ENCODE measurements around the gene SMIM7. TPM values are rescaled to one million over a fixed set of nuclear protein-coding genes. Genes with fewer than 3 reads are reported as not detected.
"Not testable (repeated sequence)": the region's sequence is repeated elsewhere in the genome, so short reads cannot be mapped to it uniquely, and the experiment has no call there.

Gene SMIM7
- total RNA-seq, 1 donor from 2014 or later: 30.8 TPM

- Histone ChIP-seq H3K27me3 (ENCODE audit: low read depth) (no peaks in the 10 kb centered on the region), H3K4me1 (peaks cover 12% of the 10 kb centered on the region), H3K36me3 (peaks cover 16% of the 10 kb centered on the region), H3K9me3 (replicated peaks) (peaks cover 6% of the 10 kb centered on the region), H3K27ac (replicated peaks) (no peak overlapping the region), H3K4me3 (no peak overlapping the region)
- intact Hi-C loops (cut with micrococcal nuclease): no loop called here
- TF ChIP-seq, protein P1, sequence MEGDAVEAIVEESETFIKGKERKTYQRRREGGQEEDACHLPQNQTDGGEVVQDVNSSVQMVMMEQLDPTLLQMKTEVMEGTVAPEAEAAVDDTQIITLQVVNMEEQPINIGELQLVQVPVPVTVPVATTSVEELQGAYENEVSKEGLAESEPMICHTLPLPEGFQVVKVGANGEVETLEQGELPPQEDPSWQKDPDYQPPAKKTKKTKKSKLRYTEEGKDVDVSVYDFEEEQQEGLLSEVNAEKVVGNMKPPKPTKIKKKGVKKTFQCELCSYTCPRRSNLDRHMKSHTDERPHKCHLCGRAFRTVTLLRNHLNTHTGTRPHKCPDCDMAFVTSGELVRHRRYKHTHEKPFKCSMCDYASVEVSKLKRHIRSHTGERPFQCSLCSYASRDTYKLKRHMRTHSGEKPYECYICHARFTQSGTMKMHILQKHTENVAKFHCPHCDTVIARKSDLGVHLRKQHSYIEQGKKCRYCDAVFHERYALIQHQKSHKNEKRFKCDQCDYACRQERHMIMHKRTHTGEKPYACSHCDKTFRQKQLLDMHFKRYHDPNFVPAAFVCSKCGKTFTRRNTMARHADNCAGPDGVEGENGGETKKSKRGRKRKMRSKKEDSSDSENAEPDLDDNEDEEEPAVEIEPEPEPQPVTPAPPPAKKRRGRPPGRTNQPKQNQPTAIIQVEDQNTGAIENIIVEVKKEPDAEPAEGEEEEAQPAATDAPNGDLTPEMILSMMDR (IDR thresholded peaks at IDR 0.05; ENCODE audit: borderline replicate concordance): no peak
- no peak for DNase-seq
These were observed 16.3 kb upstream of the SMIM7 start for GRCh38 chr19:16676101-16676798.

- intact Hi-C loops (cut with micrococcal nuclease); H3K9me3 ChIP-seq (replicated peaks); H3K27ac ChIP-seq (replicated peaks); H3K36me3 ChIP-seq; H3K27me3 ChIP-seq (ENCODE audit: low read depth); H3K4me3 ChIP-seq; DNase-seq: not testable (repeated sequence)
- H3K4me1 ChIP-seq: peaks cover 16% of the 10 kb centered on the region
These were observed 13.9 kb upstream of the SMIM7 start for GRCh38 chr19:16673839-16674238.

DNA sequence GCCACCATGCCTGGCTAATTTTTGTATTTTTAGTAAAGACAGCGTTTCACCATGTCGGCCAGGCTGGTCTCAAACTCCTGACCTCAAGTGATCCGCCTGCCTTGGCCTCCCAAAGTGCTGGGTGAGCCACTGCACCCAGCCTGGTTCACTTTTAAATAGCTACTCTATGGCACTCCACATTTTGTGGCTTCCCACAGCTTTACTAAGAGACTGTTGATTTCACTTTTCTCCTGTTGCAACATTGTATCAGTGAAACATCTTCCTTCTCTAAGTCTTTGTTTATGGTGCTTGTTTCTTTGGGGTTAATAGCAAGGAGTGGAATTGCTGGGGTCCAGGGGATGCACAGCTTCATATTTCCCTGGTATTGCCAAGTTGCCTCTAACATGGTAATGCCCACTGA, 13.3 kb upstream of the SMIM7 start:
- Histone ChIP-seq H3K27me3 (ENCODE audit: low read depth) (no peaks in the 10 kb centered on the region), H3K27ac (replicated peaks) (peak overlapping the region; percentile 3), H3K4me3 (no peak overlapping the region), H3K4me1 (peaks cover 16% of the 10 kb centered on the region), H3K36me3 (peaks cover 8% of the 10 kb centered on the region), H3K9me3 (replicated peaks) (no peaks in the 10 kb centered on the region)
- intact Hi-C loops (cut with micrococcal nuclease): no loop called here
- TF ChIP-seq, protein P1 (IDR thresholded peaks at IDR 0.05; ENCODE audit: borderline replicate concordance): no peak
- no peak for DNase-seq

DNA sequence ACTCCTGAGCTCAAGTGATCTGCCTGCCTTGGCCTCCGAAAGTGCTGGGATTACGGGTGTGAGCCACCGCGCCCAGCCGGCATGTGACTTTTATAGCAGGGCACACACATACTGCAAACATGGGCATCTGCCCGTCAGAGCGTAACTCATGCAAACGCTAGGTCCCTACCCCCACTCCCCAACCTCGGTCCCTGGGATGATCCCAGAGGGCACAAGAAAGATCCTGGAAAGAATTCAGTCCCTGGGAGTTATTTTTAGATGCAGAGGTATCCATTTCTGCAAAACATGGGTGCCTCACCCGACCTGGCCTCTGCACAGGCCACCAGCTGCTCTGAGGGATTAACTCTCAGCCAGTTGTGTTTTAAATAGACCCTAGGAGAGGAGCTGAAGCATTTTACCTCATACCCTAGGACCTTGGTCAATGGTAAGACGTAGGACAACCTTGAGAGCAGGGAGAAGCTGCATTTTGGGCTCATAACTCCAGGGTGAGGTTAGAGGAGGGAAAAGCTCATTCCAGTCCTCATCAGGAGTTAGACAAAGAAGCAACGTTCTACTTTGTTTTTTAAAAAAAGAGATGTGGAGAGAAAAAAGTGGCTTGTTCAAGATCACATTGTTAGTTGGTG, 11.8 kb upstream of the SMIM7 start:
- intact Hi-C loops (cut with micrococcal nuclease): no loop called here

DNA sequence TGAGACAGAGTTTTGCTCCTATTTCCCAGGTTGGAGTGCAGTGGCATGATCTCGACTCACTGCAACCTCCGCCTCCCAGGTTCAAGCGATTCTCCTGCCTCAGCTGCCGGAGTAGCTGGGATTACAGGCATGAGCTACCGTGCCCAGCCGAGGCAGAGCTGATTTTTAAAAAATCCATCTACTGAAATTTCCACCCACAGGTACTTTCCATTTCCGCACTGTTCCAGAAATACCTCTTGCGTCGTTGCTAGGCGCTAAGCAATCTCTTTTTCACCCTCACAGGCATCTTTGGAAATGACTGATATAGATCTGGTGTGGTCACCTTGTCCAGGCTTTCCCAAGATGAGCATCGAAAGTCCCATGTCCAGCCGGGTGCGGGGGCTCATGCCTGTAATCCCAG, 10.3 kb upstream of the SMIM7 start:
- TF ChIP-seq, protein P1 (IDR thresholded peaks at IDR 0.05; ENCODE audit: borderline replicate concordance): no peak
- intact Hi-C loops (cut with micrococcal nuclease): no loop called here
- no peak overlapping the region for H3K4me3 ChIP-seq
- H3K27ac ChIP-seq (replicated peaks): no peak overlapping the region
- H3K36me3 ChIP-seq: peaks cover 24% of the 10 kb centered on the region
- H3K4me1 ChIP-seq: peaks cover 16% of the 10 kb centered on the region
- no peak for DNase-seq
- H3K27me3 ChIP-seq (ENCODE audit: low read depth): no peaks in the 10 kb centered on the region
- no peaks in the 10 kb centered on the region for H3K9me3 ChIP-seq (replicated peaks)

More for the DNA sequence above, 11.8 kb upstream of the SMIM7 start:
- Histone ChIP-seq H3K4me3 (no peak overlapping the region), H3K27me3 (ENCODE audit: low read depth) (no peaks in the 10 kb centered on the region), H3K36me3 (peaks cover 13% of the 10 kb centered on the region), H3K9me3 (replicated peaks) (no peaks in the 10 kb centered on the region), H3K27ac (replicated peaks) (peak overlapping the region; percentile 76), H3K4me1 (peaks cover 16% of the 10 kb centered on the region)
- TF ChIP-seq, protein P1 (IDR thresholded peaks at IDR 0.05; ENCODE audit: borderline replicate concordance): no peak
- DNase-seq: peak; percentile 56

- Histone ChIP-seq H3K4me1 (peaks cover 27% of the 10 kb centered on the region), H3K36me3 (peaks cover 24% of the 10 kb centered on the region)
- H3K4me3 ChIP-seq; H3K27me3 ChIP-seq (ENCODE audit: low read depth); H3K27ac ChIP-seq (replicated peaks); DNase-seq; H3K9me3 ChIP-seq (replicated peaks); intact Hi-C loops (cut with micrococcal nuclease): not testable (repeated sequence)
These were observed 8.8 kb upstream of the SMIM7 start for GRCh38 chr19:16668702-16669101.
